NCI-H2107 (cell line): ENCODE results near the gene NPPC.
"Not testable (repeated sequence)": the region's sequence is repeated elsewhere in the genome, so short reads cannot be mapped to it uniquely, and the experiment has no call there.

Experiments used
- DNase-seq: peaks from one replicate; lab custom pipeline; 2025; lab: John Stamatoyannopoulos, UW

NPPC gene

GRCh38 chr2:231920366-231920765 lies 5.8 kb downstream of the NPPC start:
- DNase-seq, result no peak

- DNase-seq, result no peak
These were observed 6.7 kb downstream of the NPPC start for GRCh38 chr2:231919341-231920035.

- no peak for DNase-seq
These were observed 7.5 kb downstream of the NPPC start for GRCh38 chr2:231918501-231919330.

- DNase-seq, result no peak
These were observed 8.7 kb downstream of the NPPC start for GRCh38 chr2:231917280-231918066.

GRCh38 chr2:231914077-231914690 lies 12.0 kb downstream of the NPPC start:
- DNase-seq, result no peak

GRCh38 chr2:231911381-231911780 lies 14.8 kb downstream of the NPPC start:
- no peak for DNase-seq

- DNase-seq, result no peak
These were observed 15.4 kb downstream of the NPPC start for GRCh38 chr2:231910771-231911170.

- DNase-seq, result not testable (repeated sequence)
These were observed 16.0 kb downstream of the NPPC start for GRCh38 chr2:231910161-231910560.

GRCh38 chr2:231909631-231910030 lies 16.6 kb downstream of the NPPC start:
- DNase-seq, result no peak

GRCh38 chr2:231908584-231908983 lies 17.6 kb downstream of the NPPC start:
- no peak for DNase-seq

GRCh38 chr2:231907765-231908164 lies 18.4 kb downstream of the NPPC start:
- DNase-seq, result no peak

GRCh38 chr2:231905026-231905425 lies 21.2 kb downstream of the NPPC start:
- DNase-seq, result no peak

- no peak for DNase-seq
These were observed 22.0 kb downstream of the NPPC start for GRCh38 chr2:231904161-231904611.

- DNase-seq, result no peak
These were observed 23.6 kb downstream of the NPPC start for GRCh38 chr2:231902598-231902997.

GRCh38 chr2:231900972-231901371 lies 25.2 kb downstream of the NPPC start:
- DNase-seq, result no peak

- DNase-seq, result no peak
These were observed 25.7 kb downstream of the NPPC start for GRCh38 chr2:231900486-231900942.

- DNase-seq, result no peak
These were observed 31.4 kb downstream of the NPPC start for GRCh38 chr2:231894566-231895380.

- no peak for DNase-seq
These were observed 34.7 kb downstream of the NPPC start for GRCh38 chr2:231891514-231891905.

GRCh38 chr2:231890896-231891513 lies 35.2 kb downstream of the NPPC start:
- DNase-seq, result no peak

GRCh38 chr2:231887756-231888155 lies 38.4 kb downstream of the NPPC start:
- DNase-seq, result no peak
